GM21390 (cell line): ENCODE results near the gene SLC35G6.

Source experiments
- ATAC-seq: cut with Tn5 transposase; IDR thresholded peaks from one replicate; pipeline ENCODE4 v1.9.1; 2021; ENCODE audit not compliant: unreplicated experiment

SLC35G6 gene

DNA sequence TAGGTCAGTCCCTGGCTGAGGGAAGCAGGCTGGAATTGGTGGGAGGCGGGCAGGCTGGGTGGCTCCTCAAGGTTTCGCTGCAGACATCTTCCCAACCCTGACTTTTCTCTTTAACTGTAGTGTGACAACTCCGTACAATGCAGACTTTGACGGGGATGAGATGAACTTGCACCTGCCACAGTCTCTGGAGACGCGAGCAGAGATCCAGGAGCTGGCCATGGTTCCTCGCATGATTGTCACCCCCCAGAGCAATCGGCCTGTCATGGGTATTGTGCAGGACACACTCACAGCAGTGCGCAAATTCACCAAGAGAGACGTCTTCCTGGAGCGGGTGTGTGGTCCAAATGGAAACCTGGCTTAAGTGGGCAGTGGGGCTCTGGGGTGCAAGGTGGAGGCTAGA is 17.9 kb downstream of the SLC35G6 start:
- no peak for ATAC-seq

DNA sequence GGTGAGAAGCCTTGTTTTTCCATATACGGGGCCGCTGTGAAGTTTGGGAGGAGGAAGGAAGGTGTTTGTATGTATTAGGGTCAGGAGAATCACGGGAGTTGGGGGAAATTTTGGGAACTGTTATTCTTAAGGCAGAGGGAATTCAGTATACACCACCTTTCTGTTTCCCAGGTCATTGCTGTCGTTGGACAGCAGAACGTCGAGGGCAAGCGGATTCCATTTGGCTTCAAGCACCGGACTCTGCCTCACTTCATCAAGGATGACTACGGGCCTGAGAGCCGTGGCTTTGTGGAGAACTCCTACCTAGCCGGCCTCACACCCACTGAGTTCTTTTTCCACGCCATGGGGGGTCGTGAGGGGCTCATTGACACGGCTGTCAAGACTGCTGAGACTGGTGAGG is 20.5 kb downstream of the SLC35G6 start:
- ATAC-seq: no peak

DNA sequence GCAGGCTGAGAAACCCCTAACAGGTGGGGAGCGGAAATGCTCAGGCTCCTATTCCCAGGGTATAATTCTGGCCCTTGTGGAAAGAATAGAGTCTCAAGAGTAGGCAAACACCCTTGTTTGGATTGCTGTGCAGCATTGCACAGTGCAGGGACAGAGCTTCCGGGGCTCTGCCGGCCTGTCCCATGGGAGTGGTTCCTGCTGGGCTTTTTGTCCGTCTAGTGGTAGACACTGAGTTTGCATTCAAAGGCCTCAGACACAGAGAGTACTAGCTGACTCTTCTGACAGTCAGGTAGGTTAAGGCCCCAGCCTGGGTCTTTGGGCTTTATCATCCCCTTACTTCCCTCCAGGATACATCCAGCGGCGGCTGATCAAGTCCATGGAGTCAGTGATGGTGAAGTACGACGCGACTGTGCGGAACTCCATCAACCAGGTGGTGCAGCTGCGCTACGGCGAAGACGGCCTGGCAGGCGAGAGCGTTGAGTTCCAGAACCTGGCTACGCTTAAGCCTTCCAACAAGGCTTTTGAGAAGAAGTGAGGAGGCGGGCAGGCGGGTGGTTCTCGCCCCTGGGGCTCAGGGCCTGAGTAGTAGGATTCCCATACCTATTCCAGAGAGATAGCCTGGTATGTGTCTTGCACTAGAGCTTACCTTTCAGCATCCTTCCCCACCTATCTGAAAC is 21.1 kb downstream of the SLC35G6 start:
- ATAC-seq: no peak

- no peak for ATAC-seq
Measured at GRCh38 chr17:7502987-7503386, 21.7 kb downstream of the SLC35G6 start.

- no peak for ATAC-seq
Measured at GRCh38 chr17:7503521-7503920, 22.3 kb downstream of the SLC35G6 start.

DNA sequence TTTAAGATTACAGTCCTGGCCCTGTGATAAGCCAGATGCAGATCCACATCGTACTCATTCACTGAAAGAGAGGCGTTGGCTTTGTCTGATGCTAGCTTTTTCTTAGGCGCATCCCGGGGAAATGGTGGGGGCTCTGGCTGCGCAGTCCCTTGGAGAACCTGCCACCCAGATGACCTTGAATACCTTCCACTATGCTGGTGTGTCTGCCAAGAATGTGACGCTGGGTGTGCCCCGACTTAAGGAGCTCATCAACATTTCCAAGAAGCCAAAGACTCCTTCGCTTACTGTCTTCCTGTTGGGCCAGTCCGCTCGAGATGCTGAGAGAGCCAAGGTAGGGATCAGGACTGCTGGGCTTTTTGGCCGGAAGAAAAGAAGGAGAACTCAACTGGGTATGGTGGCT is 26.9 kb downstream of the SLC35G6 start:
- no peak for ATAC-seq

DNA sequence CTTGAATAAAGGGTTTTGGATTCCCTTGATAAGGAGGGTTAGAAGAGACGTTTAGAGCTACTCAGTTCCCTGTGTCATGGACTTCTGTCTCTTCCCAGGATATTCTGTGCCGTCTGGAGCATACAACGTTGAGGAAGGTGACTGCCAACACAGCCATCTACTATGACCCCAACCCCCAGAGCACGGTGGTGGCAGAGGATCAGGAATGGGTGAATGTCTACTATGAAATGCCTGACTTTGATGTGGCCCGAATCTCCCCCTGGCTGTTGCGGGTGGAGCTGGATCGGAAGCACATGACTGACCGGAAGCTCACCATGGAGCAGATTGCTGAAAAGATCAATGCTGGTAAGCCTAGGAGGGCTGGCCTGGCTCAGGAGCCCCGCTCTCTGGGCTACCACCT is 27.6 kb downstream of the SLC35G6 start:
- no peak for ATAC-seq

DNA sequence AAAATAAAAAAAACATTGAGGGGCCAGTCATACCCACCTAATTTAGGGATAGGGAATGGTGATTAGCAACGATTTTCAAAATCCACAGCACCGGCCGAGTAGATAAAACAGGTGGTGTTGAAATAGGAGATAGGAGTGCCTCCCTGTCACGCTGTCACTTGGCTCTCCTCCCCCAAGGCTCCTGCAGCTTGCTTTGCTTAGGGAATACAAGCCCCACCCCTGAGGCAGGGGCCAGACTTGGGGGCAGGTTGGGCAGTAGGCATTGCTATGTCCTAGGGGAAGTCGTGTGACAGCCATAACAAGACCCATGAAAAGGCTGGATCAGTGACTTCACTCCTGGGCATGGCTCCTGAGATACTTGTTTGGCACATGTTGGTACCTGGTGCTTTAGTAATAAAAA is 28.7 kb downstream of the SLC35G6 start:
- no peak for ATAC-seq

DNA sequence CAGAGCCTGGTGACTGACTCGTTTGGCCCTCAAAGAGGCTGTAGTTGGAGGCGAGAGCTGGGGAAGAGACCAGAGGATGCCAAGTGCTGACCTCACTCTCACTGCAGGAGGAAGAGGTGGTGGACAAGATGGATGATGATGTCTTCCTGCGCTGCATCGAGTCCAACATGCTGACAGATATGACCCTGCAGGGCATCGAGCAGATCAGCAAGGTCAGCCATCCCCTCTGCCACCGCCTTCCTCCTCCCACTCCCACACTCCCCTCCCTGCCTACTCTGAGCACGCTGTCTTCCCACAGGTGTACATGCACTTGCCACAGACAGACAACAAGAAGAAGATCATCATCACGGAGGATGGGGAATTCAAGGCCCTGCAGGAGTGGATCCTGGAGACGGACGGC is 29.9 kb downstream of the SLC35G6 start:
- ATAC-seq: no peak

GRCh38 chr17:7512105-7512504 is 30.9 kb downstream of the SLC35G6 start:
- no peak for ATAC-seq

DNA sequence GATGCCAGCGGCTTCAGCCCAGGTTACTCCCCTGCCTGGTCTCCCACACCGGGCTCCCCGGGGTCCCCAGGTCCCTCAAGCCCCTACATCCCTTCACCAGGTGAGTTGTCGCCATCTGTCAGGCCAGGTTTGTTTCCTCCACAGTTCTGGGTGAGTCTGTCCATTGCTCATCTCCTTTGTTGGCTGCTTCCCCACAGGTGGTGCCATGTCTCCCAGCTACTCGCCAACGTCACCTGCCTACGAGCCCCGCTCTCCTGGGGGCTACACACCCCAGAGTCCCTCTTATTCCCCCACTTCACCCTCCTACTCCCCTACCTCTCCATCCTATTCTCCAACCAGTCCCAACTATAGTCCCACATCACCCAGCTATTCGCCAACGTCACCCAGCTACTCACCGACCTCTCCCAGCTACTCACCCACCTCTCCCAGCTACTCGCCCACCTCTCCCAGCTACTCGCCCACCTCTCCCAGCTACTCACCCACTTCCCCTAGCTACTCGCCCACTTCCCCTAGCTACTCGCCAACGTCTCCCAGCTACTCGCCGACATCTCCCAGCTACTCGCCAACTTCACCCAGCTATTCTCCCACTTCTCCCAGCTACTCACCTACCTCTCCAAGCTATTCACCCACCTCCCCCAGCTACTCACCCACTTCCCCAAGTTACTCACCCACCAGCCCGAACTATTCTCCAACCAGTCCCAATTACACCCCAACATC is 31.7 kb downstream of the SLC35G6 start:
- no peak for ATAC-seq

DNA sequence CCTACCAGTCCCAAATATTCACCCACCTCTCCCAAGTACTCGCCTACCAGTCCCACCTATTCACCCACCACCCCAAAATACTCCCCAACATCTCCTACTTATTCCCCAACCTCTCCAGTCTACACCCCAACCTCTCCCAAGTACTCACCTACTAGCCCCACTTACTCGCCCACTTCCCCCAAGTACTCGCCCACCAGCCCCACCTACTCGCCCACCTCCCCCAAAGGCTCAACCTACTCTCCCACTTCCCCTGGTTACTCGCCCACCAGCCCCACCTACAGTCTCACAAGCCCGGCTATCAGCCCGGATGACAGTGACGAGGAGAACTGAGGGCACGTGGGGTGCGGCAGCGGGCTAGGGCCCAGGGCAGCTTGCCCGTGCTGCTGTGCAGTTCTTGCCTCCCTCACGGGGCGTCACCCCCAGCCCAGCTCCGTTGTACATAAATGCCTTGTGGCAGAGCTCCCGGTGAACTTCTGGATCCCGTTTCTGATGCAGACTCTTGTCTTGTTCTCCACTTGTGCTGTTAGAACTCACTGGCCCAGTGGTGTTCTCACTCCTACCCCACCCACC is 32.7 kb downstream of the SLC35G6 start:
- ATAC-seq: no peak

- ATAC-seq: no peak
Measured at GRCh38 chr17:7515911-7516610, 34.8 kb downstream of the SLC35G6 start.

DNA sequence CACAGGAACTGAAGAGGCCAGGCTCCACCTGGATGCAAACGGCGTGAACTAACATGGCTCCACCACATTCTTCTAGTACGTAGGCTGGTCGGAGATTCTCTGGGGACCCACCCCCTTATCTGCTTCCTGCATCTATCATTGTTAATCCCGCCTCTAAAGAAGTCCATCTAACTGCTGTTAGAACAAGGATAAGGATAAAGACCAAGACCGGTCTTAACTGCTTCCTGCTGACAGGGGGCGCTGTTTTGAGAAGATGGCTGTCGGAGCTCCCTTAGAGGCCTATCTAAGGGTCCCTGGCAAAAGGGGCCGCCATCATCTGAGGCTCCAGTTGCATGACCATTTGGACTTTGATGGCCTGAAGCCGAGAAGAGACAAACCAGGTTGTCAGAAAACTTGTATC is 41.8 kb downstream of the SLC35G6 start:
- no peak for ATAC-seq

DNA sequence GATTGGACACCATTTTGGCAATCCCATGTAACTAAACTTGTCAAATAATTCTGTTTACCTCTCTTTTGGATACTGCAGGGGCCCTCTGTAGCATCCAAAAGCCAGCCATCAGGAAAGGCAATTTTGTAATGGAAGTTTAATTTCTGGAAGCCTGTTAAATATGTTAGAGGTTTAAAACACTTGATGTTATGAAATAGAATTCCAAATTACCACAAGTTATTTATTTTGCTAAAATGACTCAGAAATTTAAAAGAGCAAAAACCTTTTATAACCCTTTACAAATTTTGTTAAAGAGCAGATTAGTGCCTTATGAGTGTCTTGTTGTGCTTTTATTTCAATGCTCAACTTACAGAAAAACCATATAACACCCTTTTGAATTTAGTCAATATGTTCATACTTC is 47.6 kb downstream of the SLC35G6 start:
- no peak for ATAC-seq

DNA sequence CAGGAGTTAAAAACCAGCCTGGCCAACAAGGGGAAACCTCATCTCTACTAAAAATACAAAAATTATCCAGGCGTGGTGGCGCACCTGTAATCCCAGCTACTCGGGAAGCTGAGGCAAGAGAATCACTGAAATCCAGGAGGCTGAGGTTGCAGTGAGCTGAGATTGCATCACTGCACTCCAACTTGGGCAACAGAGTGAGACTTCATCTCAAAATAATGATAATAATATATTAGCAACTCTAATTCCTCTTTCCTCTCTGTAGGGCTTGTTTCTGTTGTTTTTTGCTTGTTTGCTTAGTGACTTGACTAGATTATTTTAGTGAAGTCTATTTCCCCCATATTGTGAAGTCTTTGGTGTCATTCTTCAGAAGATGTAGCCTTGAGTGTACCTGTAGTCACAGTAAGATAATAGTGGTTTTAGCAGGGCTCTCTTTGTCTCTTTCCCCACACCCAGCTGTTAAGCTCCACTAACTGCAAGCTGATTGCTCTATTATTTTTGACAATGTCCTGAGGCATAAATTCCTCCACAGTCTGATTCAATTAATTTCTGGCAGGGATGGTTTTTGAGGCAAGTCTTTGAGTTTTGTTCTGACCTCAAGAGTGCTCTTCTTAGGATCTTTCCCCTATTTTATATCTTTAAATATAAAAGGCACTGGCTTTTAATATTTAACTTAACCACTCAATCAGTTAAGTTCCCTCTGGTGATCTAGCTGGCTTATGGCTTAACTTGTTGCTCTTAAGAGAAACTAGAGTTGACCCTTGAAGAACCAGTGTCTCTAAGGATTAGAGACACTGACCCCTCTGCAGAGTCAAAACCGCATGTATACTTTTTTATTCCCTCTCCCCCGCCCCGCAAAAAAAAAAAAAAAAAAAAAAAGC is 49.0 kb downstream of the SLC35G6 start:
- no peak for ATAC-seq
